DOHH2 (cell line): ENCODE measurements around the gene INPP5B.

Experiments
- H3F3A ChIP-seq: fragments of 200-600 bp; sonication (generic), shearing (Covaris generic); 2 replicates; pipeline ENCODE4 v1.6.0; 2016; ENCODE audit warnings: antibody characterized with exemption, mild to moderate bottlenecking; ENCODE audit not compliant: control insufficient read depth, insufficient read depth
- H3K27ac ChIP-seq: fragments of 200-600 bp; sonication (generic); 2 replicates; pipeline ENCODE4 v1.5.1; 2014; ENCODE audit warnings: low read depth, mild to moderate bottlenecking, low read length, moderate library complexity
- H3K27me3 ChIP-seq: fragments of 200-600 bp; sonication (generic); 2 replicates; pipeline ENCODE4 v1.6.1; 2014; ENCODE audit warnings: mild to moderate bottlenecking, low read length, mixed read lengths; ENCODE audit not compliant: control insufficient read depth
- H3K36me3 ChIP-seq: fragments of 200-600 bp; sonication (generic); 2 replicates; pipeline ENCODE4 v1.6.1; 2014; ENCODE audit warnings: mild to moderate bottlenecking, low read length, moderate library complexity, mixed read lengths; ENCODE audit not compliant: control insufficient read depth
- H3K4me1 ChIP-seq: fragments of 200-600 bp; sonication (generic); 2 replicates; pipeline ENCODE4 v1.6.1; 2014; ENCODE audit warnings: mild to moderate bottlenecking, low read length, mixed read lengths; ENCODE audit not compliant: control insufficient read depth
- H3K4me2 ChIP-seq: fragments of 200-600 bp; sonication (generic); 2 replicates; pipeline ENCODE4 v1.6.0; 2014; ENCODE audit warnings: mild to moderate bottlenecking, low read length, moderate library complexity
- H3K4me3 ChIP-seq: fragments of 200-600 bp; sonication (generic); 2 replicates; pipeline ENCODE4 v1.5.1; 2014; ENCODE audit warnings: mild to moderate bottlenecking, low read length, mixed read lengths
- H3K79me2 ChIP-seq: fragments of 200-600 bp; sonication (generic); 2 replicates; pipeline ENCODE4 v1.6.1; 2014; ENCODE audit warnings: mild to moderate bottlenecking, low read length, mixed read lengths; ENCODE audit not compliant: control insufficient read depth
- H3K9me2 ChIP-seq: fragments of 200-600 bp; sonication (generic); replicated peaks from 2 replicates; pipeline ENCODE4 v1.6.1; 2014; ENCODE audit warnings: mild to moderate bottlenecking, low read length, mixed read lengths; ENCODE audit not compliant: control insufficient read depth
- H3K9me3 ChIP-seq: fragments of 200-600 bp; sonication (generic); 2 replicates; pipeline ENCODE4 v1.6.1; 2014; ENCODE audit warnings: antibody characterized with exemption, low read length, mixed read lengths; ENCODE audit not compliant: control insufficient read depth, insufficient read depth
- H4K20me1 ChIP-seq: fragments of 200-600 bp; sonication (generic); 2 replicates; pipeline ENCODE4 v1.6.0; 2014; ENCODE audit warnings: low read depth, mild to moderate bottlenecking, antibody characterized with exemption, low read length, moderate library complexity; ENCODE audit not compliant: control insufficient read depth, insufficient read depth
- CTCF ChIP-seq: fragments of 200-600 bp; sonication (generic); IDR thresholded peaks from one replicate; pipeline ENCODE4 v1.5.1; 2014; ENCODE audit warnings: antibody characterized with exemption, mild to moderate bottlenecking, low read depth, low read length; ENCODE audit not compliant: poor library complexity, severe bottlenecking
- EZH2phosphoT487 ChIP-seq: fragments of 200-600 bp; sonication (generic); IDR thresholded peaks from 2 replicates; pipeline ENCODE4 v1.6.1; 2017; ENCODE audit warnings: borderline replicate concordance, mild to moderate bottlenecking, antibody characterized with exemption, low read length, moderate library complexity, mixed read lengths

The INPP5B gene

GRCh38 chr1:37932759-37933158 lies 14.1 kb downstream of the INPP5B start:
- Histone ChIP-seq H3K27me3 (no peaks in the 10 kb centered on the region), H3K9me3 (no peaks in the 10 kb centered on the region), H3F3A (0 out of 2 replicates have a peak, but pooled peaks cover 4% of the 10 kb centered on the region), H4K20me1 (0 out of 2 replicates have a peak, but pooled peaks cover 5% of the 10 kb centered on the region), H3K4me3 (peak overlapping the region; percentile 86), H3K4me2 (peak overlapping the region; percentile 98), H3K79me2 (peaks cover 40% of the 10 kb centered on the region), H3K4me1 (peaks cover 38% of the 10 kb centered on the region), H3K9me2 (no peaks in the 10 kb centered on the region), H3K36me3 (peaks cover 13% of the 10 kb centered on the region), H3K27ac (no peak overlapping the region)
- TF ChIP-seq CTCF (no peak), EZH2phosphoT487 (no peak)

GRCh38 chr1:37931361-37932158 lies 15.3 kb downstream of the INPP5B start:
- H3K4me1 ChIP-seq = peaks cover 50% of the 10 kb centered on the region
- no peaks in the 10 kb centered on the region for H3K9me3 ChIP-seq
- H3K27ac ChIP-seq = peak overlapping the region; percentile 36; the same call in 1 of the 2 replicates
- H4K20me1 ChIP-seq = 0 out of 2 replicates have a peak, but pooled peaks cover 5% of the 10 kb centered on the region
- no peaks in the 10 kb centered on the region for H3K27me3 ChIP-seq
- peaks cover 8% of the 10 kb centered on the region for H3F3A ChIP-seq
- TF ChIP-seq CTCF = no peak
- no peak for TF ChIP-seq EZH2phosphoT487
- no peaks in the 10 kb centered on the region for H3K9me2 ChIP-seq
- H3K36me3 ChIP-seq = peaks cover 20% of the 10 kb centered on the region
- H3K79me2 ChIP-seq = peaks cover 52% of the 10 kb centered on the region
- peak overlapping the region; percentile 86 for H3K4me3 ChIP-seq
- peak overlapping the region; percentile 98 for H3K4me2 ChIP-seq

GRCh38 chr1:37931102-37931360 lies 15.8 kb downstream of the INPP5B start:
- no peaks in the 10 kb centered on the region for H3K9me2 ChIP-seq
- H3K27ac ChIP-seq = peak overlapping the region; percentile 36
- H3K9me3 ChIP-seq = no peaks in the 10 kb centered on the region
- peaks cover 58% of the 10 kb centered on the region for H3K79me2 ChIP-seq
- H3K4me1 ChIP-seq = peaks cover 56% of the 10 kb centered on the region
- peak overlapping the region; percentile 98 for H3K4me2 ChIP-seq
- H3K36me3 ChIP-seq = peaks cover 22% of the 10 kb centered on the region
- no peak for TF ChIP-seq CTCF
- no peak for TF ChIP-seq EZH2phosphoT487
- H3F3A ChIP-seq = peaks cover 10% of the 10 kb centered on the region
- H3K4me3 ChIP-seq = peak overlapping the region; percentile 86
- H4K20me1 ChIP-seq = 0 out of 2 replicates have a peak, but pooled peaks cover 5% of the 10 kb centered on the region
- H3K27me3 ChIP-seq = no peaks in the 10 kb centered on the region
